GM13976 (cell line): Measurements from ENCODE around the gene NGDN.
"Not testable (repeated sequence)": the region's sequence is repeated elsewhere in the genome, so short reads cannot be mapped to it uniquely, and the experiment has no call there.

ENCODE experiments used
- DNase-seq: peaks from one replicate; pipeline ENCODE4 v3.0.0; 2012; ENCODE audit warnings: low spot score
- CTCF ChIP-seq: IDR thresholded peaks from 2 replicates; pipeline ENCODE4 v1.5.1; 2012; ENCODE audit warnings: borderline replicate concordance, mild to moderate bottlenecking; ENCODE audit not compliant: insufficient read depth; ENCODE audit errors: extremely low read depth, missing control alignments, control extremely low read depth
- in situ Hi-C: fragments of 300-500 bp; cut with MboI; formaldehyde crosslinking; loops from one replicate; pipeline ENCODE4 v1.12.0; 2022; ENCODE audit warnings: low sequenced_read_pairs, mixed read lengths, inconsistent platforms; ENCODE audit not compliant: unreplicated experiment

Gene NGDN

GRCh38 chr14:23446291-23446851 is 23.1 kb upstream of the NGDN start:
- no peak for TF ChIP-seq CTCF
- in situ Hi-C loops = no loop called here
- DNase-seq = no peak

GRCh38 chr14:23447361-23448350 is 21.8 kb upstream of the NGDN start:
- TF ChIP-seq CTCF = no peak
- in situ Hi-C loops = no loop called here
- DNase-seq = no peak

- no peak for DNase-seq
- TF ChIP-seq CTCF = no peak
- in situ Hi-C loops = no loop called here
Measured at GRCh38 chr14:23449314-23449713, 20.2 kb upstream of the NGDN start.

GRCh38 chr14:23450379-23450778 is 19.1 kb upstream of the NGDN start:
- no peak for DNase-seq
- no peak for TF ChIP-seq CTCF
- in situ Hi-C loops = no loop called here

- TF ChIP-seq CTCF = no peak
- in situ Hi-C loops = no loop called here
- no peak for DNase-seq
Measured at GRCh38 chr14:23452237-23452636, 17.3 kb upstream of the NGDN start.

- TF ChIP-seq CTCF = no peak
- in situ Hi-C loops = no loop called here
- no peak for DNase-seq
Measured at GRCh38 chr14:23454445-23454856, 15.1 kb upstream of the NGDN start.

GRCh38 chr14:23456883-23457586 is 12.5 kb upstream of the NGDN start:
- DNase-seq, in situ Hi-C loops: not testable (repeated sequence)
